Activated gamma-delta T cell treated with anti-CD3 and anti-CD28 coated beads, Interleukin-2, amount 50 U/mL, for 16 hours (primary cell): ENCODE measurements around the gene AARSD1.
"Not testable (repeated sequence)": the region's sequence is repeated elsewhere in the genome, so short reads cannot be mapped to it uniquely, and the experiment has no call there.

Source experiments
- DNase-seq: peaks from one replicate; pipeline ENCODE4 v3.0.0-alpha.2; 2020; ENCODE audit warnings: low read depth

Gene AARSD1

DNA sequence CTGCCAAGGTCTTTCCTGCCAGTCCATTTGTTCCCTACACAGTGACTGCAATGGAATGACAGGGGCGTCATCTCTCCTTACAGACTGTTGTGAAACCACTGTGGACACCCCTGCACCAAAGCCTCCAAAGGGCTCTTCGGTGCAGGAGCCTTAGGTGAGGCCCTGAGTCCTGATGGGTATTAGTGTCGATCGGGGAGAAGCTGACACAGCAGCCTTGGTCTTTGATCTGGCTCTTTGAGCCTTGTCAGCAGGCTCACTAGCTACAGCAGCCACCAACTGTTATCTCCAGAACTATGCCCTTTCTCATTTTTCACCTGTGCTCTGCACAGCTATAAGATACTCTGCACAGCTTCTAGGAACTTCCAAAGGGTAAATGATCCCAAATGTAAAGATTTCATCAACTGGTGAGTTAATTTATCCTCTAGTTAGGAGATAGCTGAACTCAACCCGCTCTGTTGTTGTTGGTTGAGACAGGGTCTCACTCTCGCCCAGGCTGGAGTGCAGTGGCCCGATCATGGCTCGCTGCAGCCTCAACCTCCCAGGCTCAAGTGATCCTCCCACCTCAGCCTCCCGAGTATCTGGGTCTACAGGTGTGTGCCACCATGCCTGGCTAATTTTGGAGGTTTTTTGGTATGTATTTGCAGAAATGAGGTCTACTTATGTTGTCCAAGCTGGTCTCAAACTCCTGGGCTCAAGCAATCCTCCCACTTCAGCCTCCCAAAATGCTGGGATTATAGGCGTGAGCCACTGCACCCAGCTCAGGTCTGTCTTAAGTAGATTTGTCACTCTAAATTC lies 44.0 kb downstream of the AARSD1 start:
- no peak for DNase-seq

DNA sequence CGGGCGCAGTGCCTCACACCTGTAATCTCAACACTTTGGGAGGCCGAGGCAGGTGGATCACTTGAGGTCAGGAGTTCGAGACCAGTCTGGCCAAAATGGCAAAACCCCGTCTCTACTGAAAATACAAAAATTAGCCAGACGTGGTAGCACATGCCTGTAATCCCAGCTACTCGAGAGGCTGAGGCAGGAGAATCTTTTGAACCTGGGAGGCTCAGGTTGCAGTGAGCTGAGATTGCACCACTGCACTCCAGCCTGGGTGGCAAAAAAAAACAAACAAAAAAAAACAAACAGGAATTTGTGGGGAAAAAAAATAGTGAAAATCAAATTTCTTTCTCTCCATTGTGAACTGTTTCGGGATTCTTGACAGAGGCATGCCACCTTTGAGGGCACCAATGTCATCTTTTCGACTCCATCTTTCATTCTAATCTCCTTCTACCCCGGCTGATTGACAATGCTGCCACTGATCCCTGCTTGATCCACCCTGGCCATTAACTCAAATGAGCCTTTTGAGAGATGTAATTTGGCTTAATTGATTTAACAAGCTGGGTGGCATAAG lies 44.7 kb downstream of the AARSD1 start:
- not testable (repeated sequence) for DNase-seq

DNA sequence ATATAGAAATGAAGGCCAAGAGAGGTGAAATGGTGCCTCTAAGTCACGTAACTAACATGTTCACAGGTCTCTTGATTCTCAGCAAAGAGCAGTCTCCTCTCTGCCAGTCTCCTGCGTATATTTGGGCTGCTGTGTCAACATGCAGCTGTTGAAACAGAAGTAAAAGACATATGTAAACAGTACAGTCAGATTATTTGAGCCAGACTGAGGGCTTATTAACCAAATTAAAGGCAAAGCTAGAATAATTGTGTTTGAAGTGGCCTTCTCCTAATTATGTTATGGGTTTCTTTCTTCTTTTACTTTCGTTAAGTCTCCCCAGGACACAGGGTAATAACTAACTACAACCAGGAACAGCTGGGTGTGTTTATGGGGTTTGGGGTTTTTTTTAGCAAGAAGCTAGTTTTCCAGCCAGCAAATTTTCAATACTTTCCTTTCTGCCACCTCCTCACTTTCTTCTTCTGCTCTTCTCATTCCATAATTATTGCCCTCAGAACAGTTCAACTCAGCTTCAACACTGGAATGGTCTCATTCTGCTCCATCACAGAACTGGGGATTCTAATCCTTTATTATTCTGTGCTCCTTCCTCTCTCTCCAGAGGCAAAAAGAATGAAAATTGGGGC lies 45.2 kb downstream of the AARSD1 start:
- DNase-seq: no peak

DNA sequence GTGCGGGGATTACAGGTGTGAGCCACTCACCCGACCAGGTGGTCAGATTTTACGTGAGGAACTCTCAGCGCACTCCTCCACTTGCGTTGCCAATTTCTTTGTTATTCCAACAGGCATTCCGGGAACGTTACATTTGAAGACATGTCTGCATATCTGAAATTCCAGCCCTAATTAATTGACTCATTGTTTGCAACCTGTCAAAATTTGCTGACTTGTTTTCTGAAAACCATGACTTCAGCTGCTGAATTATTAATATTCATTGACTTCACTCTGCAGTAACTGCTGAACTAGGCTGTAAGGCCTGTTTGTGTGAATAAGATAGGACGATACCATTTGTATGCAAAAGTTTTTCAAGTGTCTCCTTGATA lies 47.0 kb downstream of the AARSD1 start:
- DNase-seq: no peak

DNA sequence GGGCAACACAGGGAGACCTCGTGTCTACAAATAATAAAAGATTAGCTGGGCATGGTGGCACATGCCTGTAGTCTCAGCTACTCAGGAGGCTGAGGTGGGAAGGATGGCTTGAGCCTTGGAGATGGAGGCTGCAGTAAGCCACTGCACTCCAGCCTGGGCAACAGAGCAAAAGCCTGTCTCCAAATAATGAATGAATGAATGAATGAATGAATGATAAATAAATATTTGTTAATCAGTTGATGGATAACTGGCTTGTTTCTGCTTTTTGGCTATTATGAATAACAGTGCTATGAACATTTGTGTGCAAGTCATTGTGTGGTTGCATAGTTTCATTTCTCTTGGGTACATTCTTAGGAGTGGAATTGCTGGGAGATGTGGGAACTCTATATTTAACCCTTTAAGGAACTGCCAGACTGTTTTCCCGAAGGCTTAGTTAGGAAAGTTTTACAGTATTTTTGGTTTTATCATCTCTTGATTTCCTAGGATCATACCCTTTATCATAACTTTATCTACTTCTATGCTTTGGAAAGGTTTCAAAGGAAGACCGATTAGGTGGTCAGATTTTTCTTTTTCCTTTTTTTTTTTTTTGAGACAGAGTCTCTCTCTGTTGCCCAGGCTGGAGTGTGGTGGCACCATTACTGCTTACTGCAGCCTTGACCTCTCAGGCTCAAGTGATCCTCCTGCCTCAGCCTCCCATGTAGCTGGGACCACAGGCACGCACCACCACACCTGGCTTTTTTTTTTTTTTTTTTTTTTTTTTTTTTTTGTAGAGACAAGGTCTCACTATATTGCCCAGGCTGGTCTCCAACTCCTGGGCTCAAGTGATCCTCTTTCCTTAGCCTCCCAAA lies 47.6 kb downstream of the AARSD1 start:
- DNase-seq: not testable (repeated sequence)

DNA sequence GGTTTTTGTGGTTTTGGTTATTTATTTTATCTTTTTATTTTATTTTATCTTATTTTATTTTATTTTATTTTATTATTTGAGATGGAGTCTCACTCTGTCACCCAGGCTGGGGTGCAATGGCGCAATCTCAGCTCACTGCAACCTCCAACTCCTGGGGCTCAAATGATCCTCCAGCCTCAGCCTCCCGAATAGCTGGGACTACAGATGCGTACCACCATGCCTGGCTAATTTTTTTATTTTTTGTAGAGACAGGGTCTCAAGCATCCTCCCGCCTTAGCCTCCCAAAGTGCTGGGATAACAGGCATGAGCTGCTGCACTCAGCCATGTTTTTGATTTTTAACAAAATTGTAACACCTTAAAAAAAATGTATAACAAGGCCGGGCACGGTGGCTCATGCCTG lies 49.0 kb downstream of the AARSD1 start:
- not testable (repeated sequence) for DNase-seq

DNA sequence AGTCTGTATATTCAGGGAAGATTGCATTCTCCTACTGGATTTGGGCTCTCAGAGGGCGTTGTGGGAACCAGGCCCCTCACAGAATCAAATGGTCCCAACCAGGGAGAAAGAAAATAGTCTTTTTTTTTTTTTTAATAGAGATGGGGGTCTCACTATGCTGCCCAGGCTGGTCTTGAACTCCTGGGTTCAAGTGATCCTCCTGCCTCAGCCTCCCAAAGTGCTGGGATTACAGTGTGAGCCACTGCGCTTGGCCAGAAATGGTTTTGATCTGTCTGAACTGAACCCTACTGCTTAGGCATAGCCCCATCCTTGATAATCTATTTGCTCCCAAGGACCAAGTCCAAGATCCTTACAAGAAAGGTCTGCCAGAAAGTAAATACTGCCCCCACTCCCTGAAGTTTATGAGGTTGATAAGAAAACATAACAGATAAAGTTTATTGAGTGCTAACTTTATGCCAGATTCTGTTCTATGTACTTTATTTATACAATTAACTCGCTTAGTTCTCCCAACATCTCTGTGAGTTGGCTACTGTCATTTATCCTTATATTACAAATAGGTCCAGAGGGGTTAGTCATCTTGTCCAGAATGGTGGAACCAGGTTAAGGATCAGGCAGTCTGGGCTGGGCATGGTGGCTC lies 50.2 kb downstream of the AARSD1 start:
- DNase-seq: no peak

DNA sequence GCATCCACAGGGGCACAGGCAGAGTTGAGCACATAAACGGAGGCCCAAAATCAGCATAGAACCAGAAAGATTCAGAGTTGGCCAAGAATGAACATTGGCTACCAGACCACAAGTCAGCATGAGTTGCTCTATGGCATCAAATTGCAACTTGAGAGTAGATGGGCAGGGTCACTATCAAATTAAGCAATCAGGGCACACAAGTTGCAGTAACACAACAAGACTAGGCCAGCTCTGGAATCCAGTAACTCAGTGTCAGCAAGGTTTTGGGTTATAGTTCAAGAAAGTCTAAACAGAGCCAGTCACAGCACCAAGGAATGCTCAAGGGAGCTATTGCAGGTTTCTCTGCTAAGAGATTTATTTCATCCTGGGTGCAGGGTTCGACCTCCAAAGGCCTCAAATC lies 50.7 kb downstream of the AARSD1 start:
- DNase-seq: no peak

DNA sequence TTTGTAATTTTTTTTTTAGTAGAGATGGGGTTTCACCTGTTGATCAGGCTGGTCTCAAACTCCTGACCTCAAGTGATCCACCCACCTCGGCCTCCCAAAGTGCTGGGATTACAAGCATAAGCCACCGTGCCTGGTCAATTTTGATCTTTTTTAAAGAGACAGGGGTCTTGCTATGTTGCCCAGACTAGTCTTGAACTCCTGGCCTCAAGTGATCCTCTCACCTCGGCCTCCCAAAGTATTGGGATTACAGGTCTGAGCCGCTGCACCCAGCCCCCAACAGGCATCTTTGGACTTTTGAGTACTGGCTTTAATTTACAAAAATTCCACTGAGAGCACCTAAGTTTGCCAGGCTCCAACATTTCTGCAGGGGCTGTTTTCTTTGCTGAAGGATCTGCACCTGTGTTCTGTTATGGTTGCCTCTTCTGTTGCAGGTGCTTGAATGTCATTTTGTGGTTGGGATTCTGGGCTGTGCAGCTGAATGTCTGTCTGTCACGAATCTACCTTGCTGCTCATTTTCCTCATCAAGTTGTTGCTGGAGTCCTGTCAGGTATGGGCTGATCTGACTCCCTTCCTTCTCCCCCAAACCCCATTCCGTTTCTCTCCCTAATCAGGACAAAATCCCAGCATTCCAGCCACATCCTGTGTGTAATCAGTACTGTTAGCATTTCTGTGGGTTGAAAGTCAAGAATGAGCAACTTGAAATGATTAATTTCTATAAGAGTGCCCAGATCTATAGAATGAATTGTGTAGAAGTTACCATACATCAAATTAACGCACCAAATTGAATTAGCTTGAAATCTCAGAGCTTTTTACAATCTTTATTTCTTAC lies 55.2 kb downstream of the AARSD1 start:
- no peak for DNase-seq

DNA sequence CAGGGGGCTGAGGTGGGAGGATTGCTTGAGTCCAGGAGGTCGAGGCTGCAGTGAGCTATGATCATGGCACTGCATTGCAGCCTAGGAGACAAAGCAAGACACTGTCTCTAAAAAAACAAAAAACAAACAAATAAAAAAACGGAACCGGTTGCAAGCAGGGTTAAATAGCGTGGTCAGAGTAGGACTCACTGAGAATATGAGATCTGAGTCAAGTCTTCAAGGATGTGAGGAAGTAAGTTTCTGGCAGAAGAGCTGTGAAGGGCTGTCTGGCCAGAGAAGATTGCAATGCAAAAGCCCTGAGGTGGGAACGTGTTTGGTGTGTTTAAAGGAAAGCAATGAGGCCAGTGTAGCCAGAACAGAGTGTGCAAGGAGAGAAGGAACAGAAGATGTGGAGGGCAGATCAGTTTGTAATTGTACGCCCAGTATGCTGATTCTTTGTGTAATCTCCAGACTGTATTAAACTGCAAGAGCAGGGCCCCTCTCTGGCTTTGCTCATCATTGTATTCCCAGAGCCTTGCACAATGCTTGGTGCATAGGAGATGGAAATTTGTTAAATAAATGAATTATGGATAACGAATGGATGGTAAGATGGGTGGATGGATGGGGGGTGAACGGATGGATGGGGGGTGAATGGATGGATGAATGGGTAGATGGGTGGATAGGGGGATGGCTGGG lies 57.3 kb downstream of the AARSD1 start:
- DNase-seq: no peak

DNA sequence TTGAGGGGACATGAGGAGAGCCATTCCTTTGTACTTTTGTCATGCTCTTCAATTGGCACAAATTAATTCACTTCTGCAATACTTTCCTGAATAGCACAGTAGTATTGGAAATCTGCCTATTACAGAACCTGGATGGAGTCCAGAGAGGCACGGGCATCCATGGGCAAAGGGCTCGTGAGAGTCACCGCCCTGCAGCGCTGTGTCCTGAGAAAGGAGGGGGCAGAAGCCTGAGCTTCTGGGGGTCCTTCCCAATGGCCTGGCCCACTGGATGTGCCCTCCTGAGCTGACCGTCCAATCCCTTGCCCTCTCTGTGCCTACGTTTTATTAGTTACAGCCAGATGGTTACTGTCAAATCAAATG lies 60.2 kb downstream of the AARSD1 start:
- DNase-seq: no peak

DNA sequence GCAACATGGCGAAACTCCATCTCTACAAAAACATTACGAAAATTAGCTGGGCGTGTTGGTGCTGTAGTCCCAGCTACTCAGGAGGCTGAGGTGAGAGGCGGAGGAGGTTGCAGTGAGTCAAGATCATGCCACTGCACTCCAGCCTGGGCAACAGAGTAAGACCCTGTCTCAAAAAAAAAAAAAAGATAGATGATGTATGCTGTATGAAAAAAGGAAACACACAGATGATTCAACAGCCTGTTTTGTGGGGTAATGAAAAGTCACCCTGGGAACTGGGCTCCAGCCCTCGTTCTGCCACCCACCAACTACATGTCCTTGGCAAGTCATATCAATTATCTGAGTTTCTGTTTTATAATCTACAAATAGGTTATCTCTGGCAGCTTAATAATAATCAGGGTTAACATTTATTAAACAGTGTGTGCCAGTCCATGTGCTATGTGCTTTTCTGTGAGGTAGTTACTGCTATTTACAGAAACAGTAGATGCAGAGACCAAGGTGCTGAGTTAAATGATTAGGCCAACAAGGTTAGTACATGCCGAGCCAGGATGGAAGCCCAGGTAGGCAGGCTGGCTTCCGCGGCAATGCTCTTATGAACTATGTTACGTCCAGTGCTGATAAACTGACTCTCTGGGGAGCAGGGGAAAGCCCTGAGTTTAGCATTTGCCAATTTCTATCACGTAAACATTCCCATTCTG lies 62.6 kb downstream of the AARSD1 start:
- DNase-seq: no peak
